HepG2 (cell line): ENCODE data around the gene ZNF644.

ENCODE experiments used
- EZH2 ChIP-seq: conservative IDR thresholded peaks from 2 replicates; pipeline ENCODE4 v1.6.1; 2012; ENCODE audit warnings: mild to moderate bottlenecking, low read depth, low read length, moderate library complexity
- SKI ChIP-seq: fragments of 450-650 bp; IDR thresholded peaks from one replicate; pipeline ENCODE4 v1.6.1; 2018; ENCODE audit warnings: mild to moderate bottlenecking; ENCODE audit not compliant: partially characterized antibody
- SUZ12 ChIP-seq: fragments of 150-350 bp; IDR thresholded peaks from 2 replicates; pipeline ENCODE4 v1.6.1; 2014; ENCODE audit warnings: low read depth, low read length
- TF ChIP-seq, protein P1 (sequence below): sonication (generic); formaldehyde crosslinking; IDR thresholded peaks from 2 replicates; pipeline ENCODE4 v1.5.0; 2020; ENCODE audit warnings: mild to moderate bottlenecking, missing genetic modification reagents, moderate library complexity

DNA sequence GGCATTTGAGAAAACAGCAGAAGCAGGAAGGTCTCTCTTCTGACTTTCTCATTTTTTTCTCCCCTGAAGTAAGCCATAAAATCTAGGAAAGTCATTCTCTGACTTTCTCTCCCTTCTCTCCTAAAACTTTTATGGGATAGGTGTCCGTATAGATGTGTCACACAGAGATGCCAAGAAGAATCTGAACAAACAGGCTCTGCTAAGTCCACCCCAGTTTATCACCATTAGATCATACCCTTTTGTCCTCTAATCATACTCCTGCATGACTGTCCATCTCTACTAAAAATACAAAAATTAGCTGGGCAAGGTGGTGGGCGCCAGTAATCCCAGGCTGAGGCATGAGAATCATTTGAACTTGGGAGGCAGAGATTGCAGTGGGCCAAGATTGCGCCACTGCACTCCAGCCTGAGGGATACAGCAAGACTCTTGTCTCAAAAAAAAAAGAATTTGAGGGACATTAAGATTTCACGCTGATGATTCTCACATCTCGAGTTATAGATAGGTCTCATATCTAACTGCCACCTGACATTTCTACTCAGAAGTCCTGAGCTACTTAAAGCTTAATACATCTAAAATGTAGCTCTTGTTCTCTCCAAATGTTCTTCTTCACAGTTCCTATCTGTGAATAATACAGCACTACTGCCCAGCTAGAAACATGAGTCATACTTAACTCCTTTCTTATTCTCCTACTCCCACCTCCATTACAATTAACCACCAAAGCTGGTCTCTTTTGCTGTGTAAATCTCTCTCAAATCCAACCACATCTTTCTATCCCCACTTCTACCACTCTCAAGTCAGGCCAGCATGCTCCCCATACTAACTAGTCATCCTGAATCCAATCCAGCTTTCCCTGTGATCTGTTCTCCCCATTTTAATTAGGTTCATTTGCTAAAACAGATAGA, 47.7 kb downstream of the ZNF644 start:
- TF ChIP-seq EZH2 (no peak), SUZ12 (no peak), SKI (no peak)
- TF ChIP-seq, protein P1, sequence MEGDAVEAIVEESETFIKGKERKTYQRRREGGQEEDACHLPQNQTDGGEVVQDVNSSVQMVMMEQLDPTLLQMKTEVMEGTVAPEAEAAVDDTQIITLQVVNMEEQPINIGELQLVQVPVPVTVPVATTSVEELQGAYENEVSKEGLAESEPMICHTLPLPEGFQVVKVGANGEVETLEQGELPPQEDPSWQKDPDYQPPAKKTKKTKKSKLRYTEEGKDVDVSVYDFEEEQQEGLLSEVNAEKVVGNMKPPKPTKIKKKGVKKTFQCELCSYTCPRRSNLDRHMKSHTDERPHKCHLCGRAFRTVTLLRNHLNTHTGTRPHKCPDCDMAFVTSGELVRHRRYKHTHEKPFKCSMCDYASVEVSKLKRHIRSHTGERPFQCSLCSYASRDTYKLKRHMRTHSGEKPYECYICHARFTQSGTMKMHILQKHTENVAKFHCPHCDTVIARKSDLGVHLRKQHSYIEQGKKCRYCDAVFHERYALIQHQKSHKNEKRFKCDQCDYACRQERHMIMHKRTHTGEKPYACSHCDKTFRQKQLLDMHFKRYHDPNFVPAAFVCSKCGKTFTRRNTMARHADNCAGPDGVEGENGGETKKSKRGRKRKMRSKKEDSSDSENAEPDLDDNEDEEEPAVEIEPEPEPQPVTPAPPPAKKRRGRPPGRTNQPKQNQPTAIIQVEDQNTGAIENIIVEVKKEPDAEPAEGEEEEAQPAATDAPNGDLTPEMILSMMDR (CRISPR knock-in tag), result no peak
